Endothelial cell (in vitro differentiated cells): ENCODE results near the gene DENND2A. TPM values are rescaled to one million over a fixed set of nuclear protein-coding genes. Genes with fewer than 3 reads are reported as not detected.
"Not testable (repeated sequence)": the region's sequence is repeated elsewhere in the genome, so short reads cannot be mapped to it uniquely, and the experiment has no call there.

Experiments used
- DNase-seq: peaks from one replicate; pipeline ENCODE4 v3.0.0; 2021; ENCODE audit warnings: low spot score
- H3K27ac Mint-ChIP-seq: one replicate; pipeline ENCODE4 v1.8.0; 2021; ENCODE audit warnings: mixed read lengths, inconsistent platforms; ENCODE audit not compliant: unreplicated experiment
- H3K27me3 Mint-ChIP-seq: one replicate; pipeline ENCODE4 v1.8.0; 2021; ENCODE audit warnings: mild to moderate bottlenecking, moderate library complexity, mixed read lengths, inconsistent platforms; ENCODE audit not compliant: unreplicated experiment
- H3K36me3 Mint-ChIP-seq: one replicate; pipeline ENCODE4 v1.8.0; 2021; ENCODE audit warnings: mild to moderate bottlenecking, low read depth, mixed read lengths, inconsistent platforms; ENCODE audit not compliant: unreplicated experiment
- H3K4me1 Mint-ChIP-seq: one replicate; pipeline ENCODE4 v1.8.0; 2021; ENCODE audit warnings: mild to moderate bottlenecking, mixed read lengths, inconsistent platforms; ENCODE audit not compliant: unreplicated experiment
- H3K4me3 Mint-ChIP-seq: one replicate; pipeline ENCODE4 v1.8.0; 2021; ENCODE audit warnings: mild to moderate bottlenecking, mixed read lengths, inconsistent platforms; ENCODE audit not compliant: unreplicated experiment
- H3K9me3 Mint-ChIP-seq: one replicate; pipeline ENCODE4 v1.8.0; 2021; ENCODE audit warnings: mixed read lengths, inconsistent platforms; ENCODE audit not compliant: unreplicated experiment
- total RNA-seq: library from RNA; stranded (reverse); fragmentation: NEBNext Ultra II Directional; extraction: Animal tissue kit (Norgen Biotek cat#: 25700); gene quantifications from one replicate; pipeline ENCODE4 v1.2.1, GENCODE V29; 2021; ENCODE audit not compliant: unreplicated experiment
- TF ChIP-seq, protein P1 (sequence below): fragments of 200-600 bp; sonication (generic); IDR thresholded peaks from one replicate; pipeline ENCODE4 v1.5.0; 2021; ENCODE audit warnings: antibody characterized with exemption; ENCODE audit not compliant: unreplicated experiment

DENND2A gene
- total RNA-seq, 1 donor from 2014 or later = 41.0 TPM

DNA sequence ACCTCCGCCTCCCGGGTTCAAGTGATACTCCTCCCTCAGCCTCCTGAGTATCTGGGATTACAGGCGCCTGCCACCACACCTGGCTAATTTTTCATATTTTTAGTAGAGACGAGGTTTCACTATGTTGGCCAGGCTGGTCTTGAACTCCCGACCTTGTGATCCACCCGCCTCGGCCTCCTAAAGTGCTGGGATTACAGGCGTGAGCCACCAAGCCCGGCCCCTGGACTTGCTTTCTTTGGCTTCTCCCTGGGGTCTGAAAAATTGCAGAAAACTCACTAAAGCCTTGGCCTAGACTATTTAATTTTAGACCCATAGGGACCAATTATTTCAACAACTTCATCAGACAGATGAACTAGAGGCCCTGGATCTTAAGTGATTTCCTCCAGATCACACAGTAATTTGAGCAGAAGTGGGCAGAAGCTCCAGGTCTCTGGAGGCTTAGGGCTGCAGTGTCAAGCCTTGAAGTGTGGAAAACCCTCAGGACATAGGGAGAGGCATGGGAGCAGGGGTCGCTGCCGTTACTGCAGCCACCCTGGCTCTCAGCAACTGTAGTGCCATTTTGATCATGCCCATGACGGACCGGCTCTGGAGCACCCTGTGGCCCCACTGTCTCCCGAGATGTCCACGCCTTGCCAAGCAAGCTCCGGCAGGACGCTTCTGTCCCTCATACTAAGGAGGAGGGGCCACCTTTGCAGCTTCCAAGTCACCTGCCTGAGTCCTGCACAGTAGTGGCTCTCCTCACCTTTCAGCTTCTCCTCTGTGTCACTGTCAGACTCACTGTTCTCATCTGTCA lies 72.4 kb downstream of the DENND2A start:
- H3K4me1 Mint-ChIP-seq = peaks cover 2% of the 10 kb centered on the region
- no peaks in the 10 kb centered on the region for H3K27me3 Mint-ChIP-seq
- H3K36me3 Mint-ChIP-seq = peaks cover 37% of the 10 kb centered on the region
- TF ChIP-seq, protein P1, sequence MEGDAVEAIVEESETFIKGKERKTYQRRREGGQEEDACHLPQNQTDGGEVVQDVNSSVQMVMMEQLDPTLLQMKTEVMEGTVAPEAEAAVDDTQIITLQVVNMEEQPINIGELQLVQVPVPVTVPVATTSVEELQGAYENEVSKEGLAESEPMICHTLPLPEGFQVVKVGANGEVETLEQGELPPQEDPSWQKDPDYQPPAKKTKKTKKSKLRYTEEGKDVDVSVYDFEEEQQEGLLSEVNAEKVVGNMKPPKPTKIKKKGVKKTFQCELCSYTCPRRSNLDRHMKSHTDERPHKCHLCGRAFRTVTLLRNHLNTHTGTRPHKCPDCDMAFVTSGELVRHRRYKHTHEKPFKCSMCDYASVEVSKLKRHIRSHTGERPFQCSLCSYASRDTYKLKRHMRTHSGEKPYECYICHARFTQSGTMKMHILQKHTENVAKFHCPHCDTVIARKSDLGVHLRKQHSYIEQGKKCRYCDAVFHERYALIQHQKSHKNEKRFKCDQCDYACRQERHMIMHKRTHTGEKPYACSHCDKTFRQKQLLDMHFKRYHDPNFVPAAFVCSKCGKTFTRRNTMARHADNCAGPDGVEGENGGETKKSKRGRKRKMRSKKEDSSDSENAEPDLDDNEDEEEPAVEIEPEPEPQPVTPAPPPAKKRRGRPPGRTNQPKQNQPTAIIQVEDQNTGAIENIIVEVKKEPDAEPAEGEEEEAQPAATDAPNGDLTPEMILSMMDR = no peak
- H3K27ac Mint-ChIP-seq = no peak overlapping the region
- H3K4me3 Mint-ChIP-seq = no peak overlapping the region
- H3K9me3 Mint-ChIP-seq = no peaks in the 10 kb centered on the region
- no peak for DNase-seq

DNA sequence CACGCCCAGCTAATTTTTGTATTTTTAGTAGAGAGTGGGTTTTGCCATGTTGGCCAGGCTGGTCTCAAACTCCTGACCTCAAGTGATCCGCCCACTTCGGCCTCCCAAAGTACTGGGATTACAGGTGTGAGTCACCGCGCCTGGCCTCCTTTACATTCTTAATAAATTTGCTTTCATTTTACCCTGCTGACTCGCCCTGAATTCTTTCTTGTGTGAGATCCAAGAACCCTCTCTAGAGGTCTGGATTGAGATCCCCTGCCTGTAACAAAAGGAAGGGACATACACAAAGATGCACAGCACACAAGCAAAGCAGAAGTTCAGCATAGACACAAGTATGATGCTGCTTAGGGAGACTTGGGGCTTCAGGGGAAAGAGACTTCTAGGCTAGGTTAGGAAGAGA lies 74.4 kb downstream of the DENND2A start:
- H3K27ac Mint-ChIP-seq, DNase-seq: not testable (repeated sequence)
- H3K4me3 Mint-ChIP-seq = peak overlapping the region; percentile 24

DNA sequence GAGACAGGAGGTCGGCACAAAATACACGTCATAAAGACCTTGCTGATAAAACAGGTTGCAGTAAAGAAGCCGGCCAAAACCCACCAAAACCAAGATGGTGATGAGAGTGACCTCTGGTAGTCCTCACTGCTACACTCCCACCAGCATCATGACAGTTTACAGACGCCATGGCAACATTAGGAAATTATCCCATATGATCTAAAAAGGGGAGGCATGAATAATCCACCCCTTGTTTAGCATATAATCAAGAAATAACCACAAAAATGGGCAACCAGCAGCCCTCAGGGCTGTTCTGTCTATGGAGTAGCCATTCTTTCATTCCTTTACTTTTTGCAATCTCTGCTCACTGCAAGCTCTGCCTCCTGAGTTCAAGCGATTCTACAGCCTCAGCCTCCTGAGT lies 74.9 kb downstream of the DENND2A start:
- H3K36me3 Mint-ChIP-seq = peaks cover 39% of the 10 kb centered on the region
- H3K27ac Mint-ChIP-seq, H3K4me3 Mint-ChIP-seq, H3K9me3 Mint-ChIP-seq, H3K27me3 Mint-ChIP-seq, DNase-seq, H3K4me1 Mint-ChIP-seq: not testable (repeated sequence)

More for the DNA sequence above, 74.4 kb downstream of the DENND2A start:
- peaks cover 39% of the 10 kb centered on the region for H3K36me3 Mint-ChIP-seq
- H3K27me3 Mint-ChIP-seq, H3K4me1 Mint-ChIP-seq, H3K9me3 Mint-ChIP-seq: not testable (repeated sequence)

DNA sequence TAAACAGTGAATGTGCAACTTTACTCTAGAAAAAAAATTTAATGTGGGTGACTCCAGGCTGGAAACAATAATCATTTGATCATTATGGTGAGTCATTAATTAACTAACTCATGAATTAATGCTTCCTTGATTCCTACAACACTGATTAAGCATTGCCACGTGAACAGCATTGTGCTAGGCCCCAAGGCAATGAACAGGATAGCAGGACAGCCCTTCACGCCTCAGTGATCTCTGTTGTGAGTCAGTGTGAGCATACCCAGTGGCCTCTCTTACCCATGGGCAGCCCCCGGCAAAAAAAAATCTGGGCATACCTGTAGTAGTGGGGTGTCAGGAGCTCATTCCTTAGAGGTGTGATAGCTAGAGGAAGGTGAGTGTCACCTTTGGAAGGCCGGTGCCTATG lies 76.0 kb downstream of the DENND2A start:
- TF ChIP-seq, protein P1 = no peak
- Mint-ChIP-seq H3K27me3 (no peaks in the 10 kb centered on the region), H3K9me3 (no peaks in the 10 kb centered on the region), H3K36me3 (peaks cover 39% of the 10 kb centered on the region), H3K27ac (no peak overlapping the region), H3K4me3 (no peak overlapping the region), H3K4me1 (no peaks in the 10 kb centered on the region)
- DNase-seq = no peak

DNA sequence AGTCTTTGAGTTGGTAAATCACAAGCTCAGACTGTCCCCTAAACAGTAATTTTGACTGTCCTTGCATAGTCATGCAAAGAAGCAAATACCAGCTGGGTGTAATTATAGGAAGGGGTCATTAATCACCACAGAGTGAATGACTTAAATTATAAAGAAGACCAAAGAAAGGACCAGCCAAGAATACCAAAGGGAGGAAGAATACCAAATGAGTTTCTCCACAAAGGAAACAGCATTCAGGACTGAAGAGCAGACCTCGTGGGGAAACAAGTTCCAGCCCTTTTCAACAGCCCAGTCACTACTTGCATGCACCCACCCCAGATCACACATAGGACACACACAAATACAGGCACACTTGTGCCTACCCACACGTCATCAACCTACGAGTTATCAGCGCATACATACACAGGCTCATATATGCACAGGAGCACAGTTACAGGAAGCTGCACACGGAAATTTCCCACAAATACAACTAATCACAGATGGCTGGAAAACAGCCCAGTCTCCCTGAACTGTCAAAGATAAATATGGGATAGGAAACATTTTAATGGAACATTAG lies 77.6 kb downstream of the DENND2A start:
- Mint-ChIP-seq H3K36me3 (peaks cover 30% of the 10 kb centered on the region), H3K4me3 (no peak overlapping the region), H3K4me1 (no peaks in the 10 kb centered on the region), H3K27me3 (no peaks in the 10 kb centered on the region), H3K9me3 (no peaks in the 10 kb centered on the region), H3K27ac (no peak overlapping the region)
- no peak for DNase-seq
- TF ChIP-seq, protein P1 = no peak

DNA sequence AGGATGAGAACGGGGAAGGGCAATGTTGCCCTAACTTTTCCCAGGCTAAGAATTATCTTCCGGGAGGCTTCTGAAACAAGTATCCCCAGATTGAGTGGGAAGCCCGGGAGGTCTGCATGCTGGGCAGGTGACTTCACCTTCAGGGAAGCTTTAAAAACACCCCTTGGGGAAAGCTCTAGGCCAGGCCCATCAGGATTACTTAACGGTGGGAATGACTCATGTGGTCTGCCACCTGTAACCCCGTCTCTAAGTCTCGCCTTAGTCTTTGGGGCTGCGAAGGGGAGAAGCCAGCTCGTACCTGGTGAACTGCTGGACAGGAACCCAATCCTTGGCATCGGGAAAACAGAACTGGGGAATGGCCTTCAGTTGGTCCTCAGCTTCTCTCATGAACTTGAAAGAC lies 81.2 kb downstream of the DENND2A start:
- peaks cover 21% of the 10 kb centered on the region for H3K36me3 Mint-ChIP-seq
- H3K27me3 Mint-ChIP-seq = no peaks in the 10 kb centered on the region
- no peaks in the 10 kb centered on the region for H3K4me1 Mint-ChIP-seq
- DNase-seq = no peak
- H3K4me3 Mint-ChIP-seq = no peak overlapping the region
- TF ChIP-seq, protein P1 = no peak
- no peaks in the 10 kb centered on the region for H3K9me3 Mint-ChIP-seq
- no peak overlapping the region for H3K27ac Mint-ChIP-seq
